Stomach smooth muscle (tissue), 2 donors: ENCODE data around the gene LYSMD4.

Experiments used
- H3K27ac ChIP-seq: one replicate; pipeline ENCODE4 v1.7.0; 2013; ENCODE audit warnings: mild to moderate bottlenecking, low read length, inconsistent platforms
- H3K27me3 ChIP-seq, 2 donors: one replicate each; pipeline ENCODE4 v1.7.0; 2013; ENCODE audit warnings: low read length in 2 of 2; ENCODE audit not compliant: insufficient read depth in 2 of 2, control insufficient read depth in 1 of 2
- H3K36me3 ChIP-seq, 2 donors: one replicate each; pipeline ENCODE4 v1.7.0; 2013; ENCODE audit warnings: low read length in 2 of 2; ENCODE audit not compliant: control insufficient read depth in 2 of 2, insufficient read depth in 2 of 2
- H3K4me1 ChIP-seq: one replicate; pipeline ENCODE4 v1.7.0; 2013; ENCODE audit warnings: low read length; ENCODE audit not compliant: control insufficient read depth, insufficient read depth
- H3K4me3 ChIP-seq, 2 donors: one replicate each; pipeline ENCODE4 v1.7.0; 2013; ENCODE audit warnings: low read length in 2 of 2
- H3K9ac ChIP-seq, 2 donors: one replicate each; pipeline ENCODE4 v1.7.0; 2013; ENCODE audit warnings: low read length in 2 of 2, mild to moderate bottlenecking in 1 of 2
- H3K9me3 ChIP-seq, 2 donors: one replicate each; pipeline ENCODE4 v1.7.0; 2013; ENCODE audit warnings: low read length in 2 of 2; ENCODE audit not compliant: control insufficient read depth in 2 of 2
- donor health status: healthy.
- donor health status: Pancreatic carcinoma.

LYSMD4 gene

GRCh38 chr15:99680276-99680675 lies 53.0 kb downstream of the LYSMD4 start:
- no peak overlapping the region for H3K9ac ChIP-seq
- no peaks in the 10 kb centered on the region for H3K27me3 ChIP-seq
- H3K4me1 ChIP-seq: no peaks in the 10 kb centered on the region
- H3K36me3 ChIP-seq: peaks cover 4 to 10% of the 10 kb centered on the region in 2 donors
- H3K27ac ChIP-seq: no peak overlapping the region
- no peaks in the 10 kb centered on the region for H3K9me3 ChIP-seq
- H3K4me3 ChIP-seq: no peak overlapping the region

GRCh38 chr15:99677540-99678134 lies 55.6 kb downstream of the LYSMD4 start:
- H3K36me3 ChIP-seq: peaks cover 12 to 24% of the 10 kb centered on the region in 2 donors
- H3K27me3 ChIP-seq: no peaks in the 10 kb centered on the region
- H3K9me3 ChIP-seq: no peaks in the 10 kb centered on the region
- no peaks in the 10 kb centered on the region for H3K4me1 ChIP-seq
- H3K27ac ChIP-seq: no peak overlapping the region
- H3K9ac ChIP-seq: no peak overlapping the region
- H3K4me3 ChIP-seq: no peak overlapping the region
